ENCODE results near the gene WDR59.

DNA sequence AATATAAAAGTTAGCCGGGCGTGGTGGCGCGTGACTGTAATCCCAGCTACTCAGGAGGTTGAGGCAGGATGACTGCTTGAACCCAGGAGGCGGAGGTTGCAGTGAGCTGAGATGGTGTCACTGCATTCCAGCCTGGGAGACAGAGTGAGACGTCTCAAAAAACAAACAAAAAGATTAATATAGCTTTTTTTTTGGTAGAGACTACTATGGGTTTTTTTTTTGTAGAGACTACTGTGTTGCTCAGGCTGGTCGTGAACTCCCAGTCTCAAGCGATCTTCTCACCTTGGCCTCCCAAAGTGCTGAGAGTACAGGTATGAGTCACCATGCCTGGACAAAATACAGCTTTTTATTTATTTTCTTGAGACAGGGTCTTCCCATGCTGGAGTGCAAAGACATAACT is 34.1 kb upstream of the WDR59 start:
- TF ChIP-seq, protein P1, sequence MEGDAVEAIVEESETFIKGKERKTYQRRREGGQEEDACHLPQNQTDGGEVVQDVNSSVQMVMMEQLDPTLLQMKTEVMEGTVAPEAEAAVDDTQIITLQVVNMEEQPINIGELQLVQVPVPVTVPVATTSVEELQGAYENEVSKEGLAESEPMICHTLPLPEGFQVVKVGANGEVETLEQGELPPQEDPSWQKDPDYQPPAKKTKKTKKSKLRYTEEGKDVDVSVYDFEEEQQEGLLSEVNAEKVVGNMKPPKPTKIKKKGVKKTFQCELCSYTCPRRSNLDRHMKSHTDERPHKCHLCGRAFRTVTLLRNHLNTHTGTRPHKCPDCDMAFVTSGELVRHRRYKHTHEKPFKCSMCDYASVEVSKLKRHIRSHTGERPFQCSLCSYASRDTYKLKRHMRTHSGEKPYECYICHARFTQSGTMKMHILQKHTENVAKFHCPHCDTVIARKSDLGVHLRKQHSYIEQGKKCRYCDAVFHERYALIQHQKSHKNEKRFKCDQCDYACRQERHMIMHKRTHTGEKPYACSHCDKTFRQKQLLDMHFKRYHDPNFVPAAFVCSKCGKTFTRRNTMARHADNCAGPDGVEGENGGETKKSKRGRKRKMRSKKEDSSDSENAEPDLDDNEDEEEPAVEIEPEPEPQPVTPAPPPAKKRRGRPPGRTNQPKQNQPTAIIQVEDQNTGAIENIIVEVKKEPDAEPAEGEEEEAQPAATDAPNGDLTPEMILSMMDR (IDR thresholded peaks at IDR 0.05): no peak
- no peak for TF ChIP-seq EZH2 (IDR thresholded peaks at IDR 0.05)
- no peak for TF ChIP-seq EZH2phosphoT487 (IDR thresholded peaks at IDR 0.05)

Data from neural progenitor cell (in vitro differentiated cells).